OCI-LY7 (cell line): ENCODE results near the gene LRRFIP2.

Experiments
- EZH2phosphoT487 ChIP-seq: fragments of 200-600 bp; sonication (generic); IDR thresholded peaks from 2 replicates; pipeline ENCODE4 v1.6.1; 2018; ENCODE audit warnings: low read depth, borderline replicate concordance, mild to moderate bottlenecking, mixed run types, antibody characterized with exemption, low read length, moderate library complexity, mixed read lengths
- TF ChIP-seq, protein P1 (sequence below): fragments of 200-600 bp; sonication (generic); conservative IDR thresholded peaks from 2 replicates; pipeline ENCODE4 v1.5.1; 2014; ENCODE audit warnings: mild to moderate bottlenecking, antibody characterized with exemption, low read length, moderate library complexity, mixed read lengths

DNA sequence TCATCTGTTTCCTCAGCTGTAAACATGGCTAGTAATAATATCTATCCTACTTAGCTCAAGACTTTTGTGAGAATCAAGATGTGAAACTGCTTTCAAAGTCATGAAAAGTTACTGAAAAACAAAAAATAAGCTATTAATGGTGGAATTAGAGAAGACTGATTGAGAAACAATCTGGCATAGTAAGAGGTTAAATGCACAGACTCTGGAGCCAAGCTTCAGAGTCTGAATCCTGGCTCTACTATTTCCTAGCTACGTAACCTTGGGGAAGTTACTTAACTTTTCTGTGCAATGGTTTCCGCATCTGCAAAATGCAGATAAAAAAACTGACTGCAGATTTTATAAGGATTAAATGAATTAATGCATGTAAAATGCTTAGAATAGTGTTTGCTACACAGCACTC is 28.8 kb downstream of the LRRFIP2 start:
- TF ChIP-seq, protein P1, sequence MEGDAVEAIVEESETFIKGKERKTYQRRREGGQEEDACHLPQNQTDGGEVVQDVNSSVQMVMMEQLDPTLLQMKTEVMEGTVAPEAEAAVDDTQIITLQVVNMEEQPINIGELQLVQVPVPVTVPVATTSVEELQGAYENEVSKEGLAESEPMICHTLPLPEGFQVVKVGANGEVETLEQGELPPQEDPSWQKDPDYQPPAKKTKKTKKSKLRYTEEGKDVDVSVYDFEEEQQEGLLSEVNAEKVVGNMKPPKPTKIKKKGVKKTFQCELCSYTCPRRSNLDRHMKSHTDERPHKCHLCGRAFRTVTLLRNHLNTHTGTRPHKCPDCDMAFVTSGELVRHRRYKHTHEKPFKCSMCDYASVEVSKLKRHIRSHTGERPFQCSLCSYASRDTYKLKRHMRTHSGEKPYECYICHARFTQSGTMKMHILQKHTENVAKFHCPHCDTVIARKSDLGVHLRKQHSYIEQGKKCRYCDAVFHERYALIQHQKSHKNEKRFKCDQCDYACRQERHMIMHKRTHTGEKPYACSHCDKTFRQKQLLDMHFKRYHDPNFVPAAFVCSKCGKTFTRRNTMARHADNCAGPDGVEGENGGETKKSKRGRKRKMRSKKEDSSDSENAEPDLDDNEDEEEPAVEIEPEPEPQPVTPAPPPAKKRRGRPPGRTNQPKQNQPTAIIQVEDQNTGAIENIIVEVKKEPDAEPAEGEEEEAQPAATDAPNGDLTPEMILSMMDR, result no peak
- TF ChIP-seq EZH2phosphoT487, result no peak
